GM08714 (cell line): ENCODE measurements around the gene L3MBTL1.
A peak's percentile ranks its signal among the peaks of the same experiment; 100 is the strongest.
"Not testable (repeated sequence)": the region's sequence is repeated elsewhere in the genome, so short reads cannot be mapped to it uniquely, and the experiment has no call there.

Experiments used
- H3K4me3 ChIP-seq: fragments of 200-500 bp; sonication (Bioruptor generic); 2 replicates; pipeline ENCODE4 v1.5.1; 2014; ENCODE audit warnings: mild to moderate bottlenecking, low read length, inconsistent platforms
- ZNF274 ChIP-seq: IDR thresholded peaks from 2 replicates; pipeline ENCODE4 v1.6.1; 2012; ENCODE audit warnings: mild to moderate bottlenecking, low read depth, low read length

Gene L3MBTL1

DNA sequence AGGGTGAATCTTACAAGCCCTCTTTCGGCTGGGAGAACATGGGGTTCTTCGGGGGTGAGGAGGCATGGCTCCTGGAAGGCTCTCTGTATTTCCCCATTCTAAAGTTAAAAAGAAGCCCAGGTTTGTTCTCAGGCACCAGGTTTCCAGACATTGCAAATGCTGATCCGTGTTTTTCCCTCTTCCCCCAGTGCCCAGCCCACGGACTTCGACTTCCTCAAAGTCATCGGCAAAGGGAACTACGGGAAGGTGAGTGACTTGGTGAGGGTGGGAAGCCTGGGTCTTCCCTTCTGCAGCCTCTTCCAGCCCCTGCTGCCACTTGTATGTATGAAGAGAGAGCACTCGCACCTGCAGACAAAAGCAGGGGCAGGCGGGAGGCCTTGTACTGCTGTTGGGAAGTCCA, 60.0 kb downstream of the L3MBTL1 start:
- no peak for TF ChIP-seq ZNF274
- no peak overlapping the region for H3K4me3 ChIP-seq

DNA sequence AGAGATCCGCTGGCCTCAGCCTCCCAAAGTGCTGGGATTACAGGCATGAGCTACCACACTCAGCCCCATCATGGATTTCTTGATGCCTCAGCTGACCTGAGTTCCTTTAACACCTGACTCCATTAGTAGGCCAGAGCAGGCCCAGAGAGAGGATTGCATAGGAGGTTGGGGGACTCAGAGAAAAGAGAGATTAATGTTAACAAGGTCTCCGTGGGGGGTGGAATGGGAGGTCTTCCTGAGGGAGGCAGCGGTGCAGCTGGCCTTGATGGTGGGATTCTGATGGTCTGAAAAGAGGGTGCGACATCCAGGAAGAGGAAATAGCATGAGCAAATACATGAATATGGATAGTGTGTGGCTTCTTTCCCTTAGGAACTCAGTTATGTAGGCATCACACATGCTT, 61.2 kb downstream of the L3MBTL1 start:
- no peak overlapping the region for H3K4me3 ChIP-seq
- TF ChIP-seq ZNF274: no peak

DNA sequence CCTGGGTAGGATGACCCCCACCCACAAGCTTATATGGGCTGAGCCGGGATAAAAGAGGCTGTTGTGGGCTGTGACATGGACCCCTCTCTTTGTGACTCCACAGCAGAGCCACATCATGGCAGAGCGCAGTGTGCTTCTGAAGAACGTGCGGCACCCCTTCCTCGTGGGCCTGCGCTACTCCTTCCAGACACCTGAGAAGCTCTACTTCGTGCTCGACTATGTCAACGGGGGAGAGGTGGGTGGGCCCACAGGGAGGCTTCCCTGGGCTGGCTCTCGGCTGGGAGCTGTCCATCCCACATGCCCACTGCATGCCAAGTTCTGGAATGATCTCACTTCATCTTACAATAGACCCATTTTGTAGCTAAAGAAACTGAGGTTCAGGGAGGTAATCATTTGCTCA, 61.8 kb downstream of the L3MBTL1 start:
- H3K4me3 ChIP-seq: no peak overlapping the region
- TF ChIP-seq ZNF274: no peak

- no peak overlapping the region for H3K4me3 ChIP-seq
- TF ChIP-seq ZNF274: no peak
Observed at GRCh38 chr20:43570496-43570895, 63.0 kb downstream of the L3MBTL1 start.

DNA sequence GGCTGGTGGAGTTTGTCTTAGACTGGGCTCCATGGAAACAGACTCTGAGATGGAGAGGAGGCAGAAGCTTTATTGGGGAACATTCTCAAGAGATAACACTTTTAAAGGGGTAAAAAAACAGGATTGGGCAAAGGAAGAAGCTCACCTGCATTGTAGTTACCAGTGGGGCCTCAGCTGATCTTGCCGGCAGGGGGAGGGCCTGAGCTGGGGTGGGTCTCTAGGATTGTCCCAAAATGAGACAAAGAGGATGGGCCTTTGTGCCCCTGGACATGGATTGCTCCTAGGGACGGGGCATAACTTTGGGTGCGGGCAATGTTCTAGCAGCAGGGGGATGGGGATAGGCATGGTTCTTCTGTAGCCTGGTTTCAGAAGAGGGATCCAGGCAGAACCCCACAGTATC, 63.8 kb downstream of the L3MBTL1 start:
- TF ChIP-seq ZNF274: no peak
- H3K4me3 ChIP-seq: no peak overlapping the region

GRCh38 chr20:43571771-43572170, 64.3 kb downstream of the L3MBTL1 start:
- no peak overlapping the region for H3K4me3 ChIP-seq
- no peak for TF ChIP-seq ZNF274

DNA sequence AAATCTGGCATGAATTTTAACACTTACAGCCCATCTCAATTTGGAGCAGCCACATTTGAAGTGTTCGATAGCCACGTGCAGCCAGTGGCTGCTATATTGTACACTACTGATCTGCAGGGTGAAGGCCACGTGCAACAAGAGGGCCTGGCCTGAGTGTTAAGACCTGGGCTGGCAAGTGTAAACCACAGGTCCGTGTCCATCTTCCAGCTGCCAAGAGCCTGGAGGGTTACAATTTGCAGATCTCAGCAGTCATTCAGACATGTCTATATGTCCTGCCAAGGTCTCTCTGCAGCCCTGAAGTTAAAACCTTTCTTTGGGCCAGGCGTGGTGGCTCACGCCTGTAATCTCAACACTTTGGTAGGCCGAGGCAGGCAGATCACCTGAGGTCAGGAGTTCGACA, 65.4 kb downstream of the L3MBTL1 start:
- H3K4me3 ChIP-seq: no peak overlapping the region
- no peak for TF ChIP-seq ZNF274

DNA sequence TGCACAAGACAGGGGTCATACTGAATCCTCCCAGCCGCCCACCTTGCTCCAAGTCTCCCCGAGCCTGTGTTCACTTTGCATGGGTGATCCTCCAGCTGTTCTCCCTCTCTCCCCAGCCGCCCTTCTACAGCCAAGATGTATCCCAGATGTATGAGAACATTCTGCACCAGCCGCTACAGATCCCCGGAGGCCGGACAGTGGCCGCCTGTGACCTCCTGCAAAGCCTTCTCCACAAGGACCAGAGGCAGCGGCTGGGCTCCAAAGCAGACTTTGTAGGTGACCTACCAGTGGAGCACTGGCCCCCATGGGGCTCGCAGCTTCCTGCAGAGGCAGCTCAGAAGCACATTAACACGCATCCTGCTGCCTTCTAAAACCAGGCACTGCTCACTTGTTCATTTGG, 68.6 kb downstream of the L3MBTL1 start:
- no peak for TF ChIP-seq ZNF274
- H3K4me3 ChIP-seq: no peak overlapping the region

DNA sequence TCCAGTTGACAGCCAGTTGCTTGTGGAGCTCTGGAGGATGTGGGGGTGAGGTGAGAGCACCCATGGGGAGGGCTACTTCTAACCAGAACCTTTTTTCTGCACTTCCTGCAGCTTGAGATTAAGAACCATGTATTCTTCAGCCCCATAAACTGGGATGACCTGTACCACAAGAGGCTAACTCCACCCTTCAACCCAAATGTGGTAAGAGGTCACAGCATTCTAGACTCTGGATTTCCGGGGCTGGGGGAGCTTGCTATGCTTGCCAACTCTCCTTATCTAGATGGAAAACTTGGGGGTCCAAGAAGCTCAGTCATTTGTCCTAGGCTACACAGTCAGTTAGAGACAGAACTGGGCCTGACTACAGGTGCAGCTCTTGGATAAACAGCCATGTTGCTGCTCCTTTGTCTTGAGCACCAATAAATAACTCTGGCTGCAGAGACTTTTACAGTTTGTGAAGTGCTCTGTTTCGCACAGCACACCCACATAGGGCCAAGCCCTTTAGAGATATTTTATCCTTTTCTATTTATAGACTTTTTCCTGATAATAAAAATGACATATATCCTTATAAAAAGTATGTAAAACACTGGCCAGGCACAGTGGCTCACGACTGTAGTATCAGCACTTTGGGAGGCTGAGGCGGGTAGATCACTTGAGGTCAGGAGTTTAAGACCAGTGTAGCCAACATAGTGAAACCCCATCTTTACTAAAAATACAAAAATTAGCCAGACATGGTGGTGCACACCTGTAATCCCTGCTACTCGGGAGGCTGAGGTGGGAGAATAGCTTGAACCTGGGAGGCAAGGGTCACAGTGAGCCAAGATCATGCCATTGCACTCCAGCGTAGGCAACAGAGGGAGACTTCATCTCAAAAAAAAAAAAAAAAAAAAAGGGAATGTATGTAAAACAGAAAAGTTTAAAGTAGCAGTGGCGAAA, 72.6 kb downstream of the L3MBTL1 start:
- no peak for TF ChIP-seq ZNF274
- no peak overlapping the region for H3K4me3 ChIP-seq

DNA sequence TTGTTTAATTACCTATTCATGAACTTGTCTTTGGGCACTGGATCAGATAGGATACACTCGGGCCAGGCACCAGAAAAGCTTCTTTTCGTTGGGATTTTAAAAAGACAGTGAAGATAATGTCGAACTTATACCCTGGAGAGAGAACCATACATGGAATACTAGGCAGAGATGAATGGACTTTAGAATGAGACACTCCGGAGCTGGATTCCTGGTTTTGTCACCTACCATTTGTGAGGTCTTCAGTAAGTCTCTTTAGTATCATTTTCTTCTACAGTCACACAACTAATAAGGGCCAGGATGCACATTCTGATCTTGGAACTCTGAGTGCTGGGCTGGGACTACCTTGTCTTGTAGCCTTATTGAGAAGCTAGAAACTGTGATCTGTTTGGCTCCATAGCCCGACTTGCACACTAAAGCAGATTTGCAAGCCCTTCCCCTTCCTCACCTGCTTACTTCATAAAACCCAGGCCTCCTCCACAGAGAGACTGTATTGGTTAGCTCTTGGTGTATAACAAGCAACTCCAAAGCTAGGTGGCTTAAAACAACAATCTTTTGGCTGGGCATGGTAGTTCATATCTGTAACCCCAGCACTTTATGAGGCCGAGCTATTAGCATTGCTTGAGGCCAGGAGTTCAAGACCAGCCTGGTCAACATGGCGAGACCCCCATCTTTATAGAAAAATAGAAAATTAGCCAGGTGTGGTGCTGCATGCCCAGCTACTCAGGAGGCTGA, 75.8 kb downstream of the L3MBTL1 start:
- TF ChIP-seq ZNF274: no peak
- H3K4me3 ChIP-seq: no peak overlapping the region

DNA sequence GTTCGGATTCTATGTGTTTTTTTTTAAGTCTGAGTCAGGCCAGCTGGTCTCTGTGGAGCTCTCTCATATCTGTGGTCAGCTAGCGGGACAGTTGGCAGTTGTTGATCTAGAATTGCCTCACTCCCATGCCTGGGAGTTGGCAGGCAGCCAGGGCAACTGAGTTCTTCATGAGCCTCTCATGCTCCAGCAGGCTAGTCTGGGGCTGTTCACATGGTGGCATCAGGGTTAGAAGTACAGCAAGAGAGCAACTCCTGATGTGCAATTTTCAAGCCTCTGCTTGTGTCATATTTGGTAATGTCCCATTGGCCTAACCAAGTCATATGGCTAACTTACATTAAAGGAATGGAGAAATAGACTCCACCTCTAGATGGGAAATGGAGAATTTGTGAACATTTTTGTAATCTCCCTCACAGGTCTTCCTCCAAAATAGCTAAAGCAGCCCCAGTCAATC, 76.5 kb downstream of the L3MBTL1 start:
- no peak overlapping the region for H3K4me3 ChIP-seq
- no peak for TF ChIP-seq ZNF274

GRCh38 chr20:43584448-43585136, 77.1 kb downstream of the L3MBTL1 start:
- no peak overlapping the region for H3K4me3 ChIP-seq
- TF ChIP-seq ZNF274: no peak

DNA sequence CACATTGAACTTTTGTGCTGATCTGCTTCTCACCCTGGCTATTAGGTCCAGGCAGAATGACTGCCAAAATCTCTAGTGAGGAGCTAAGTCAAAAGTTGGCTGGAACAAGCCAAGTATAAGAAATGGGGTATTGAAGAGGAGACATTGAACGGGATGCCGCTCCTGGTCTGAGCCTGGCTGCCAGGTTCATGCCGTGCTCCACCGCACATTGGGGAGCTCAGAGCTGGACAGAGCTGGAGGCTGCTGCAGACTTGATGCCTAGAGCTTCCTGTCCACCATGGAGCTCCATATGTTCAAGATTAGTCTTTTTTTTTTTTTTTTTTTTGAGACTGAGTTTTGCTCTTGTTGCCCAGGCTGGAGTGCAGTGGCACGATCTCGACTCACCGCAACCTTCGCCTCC, 79.1 kb downstream of the L3MBTL1 start:
- no peak overlapping the region for H3K4me3 ChIP-seq
- no peak for TF ChIP-seq ZNF274

DNA sequence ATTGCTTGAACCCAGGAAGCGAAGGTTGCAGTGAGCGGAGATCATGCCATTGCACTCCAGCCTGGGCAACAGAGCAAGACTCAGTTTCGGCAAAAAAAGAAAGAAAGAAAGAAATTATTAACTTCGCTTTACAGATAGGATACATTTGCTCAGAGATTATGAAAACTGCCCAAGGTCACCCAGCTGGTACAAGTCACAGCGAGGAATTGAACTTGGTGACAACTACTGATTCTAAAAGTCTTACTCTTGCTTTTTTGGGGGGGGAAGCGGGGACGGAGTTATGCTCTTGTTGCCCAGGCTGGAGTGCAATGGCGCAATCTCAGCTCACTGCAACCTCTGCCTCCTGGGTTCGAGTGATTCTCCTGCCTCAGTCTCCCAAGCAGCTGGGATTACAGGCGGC, 81.0 kb downstream of the L3MBTL1 start:
- H3K4me3 ChIP-seq: not testable (repeated sequence)

DNA sequence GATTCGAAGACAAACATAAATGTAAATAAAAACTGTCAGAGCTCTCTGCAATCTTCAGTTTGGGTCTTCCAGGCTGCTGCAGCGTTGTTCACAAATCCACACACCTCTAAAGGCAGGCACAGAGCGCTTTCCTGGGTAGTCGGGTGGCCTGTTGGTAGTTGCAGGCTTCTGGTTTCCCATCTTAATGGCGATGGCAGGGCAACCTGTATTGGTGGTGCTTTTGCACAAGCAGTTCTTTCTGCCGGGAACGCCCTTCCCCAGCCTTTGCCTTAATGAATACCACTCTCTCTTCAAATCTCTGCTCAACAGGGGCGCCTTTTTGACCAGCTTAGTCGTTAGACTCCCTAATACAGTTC, 82.5 kb downstream of the L3MBTL1 start:
- H3K4me3 ChIP-seq: peak overlapping the region; percentile 90
- no peak for TF ChIP-seq ZNF274
